ENCODE results near the gene CDH4. TPM values are rescaled to one million over a fixed set of nuclear protein-coding genes. Genes with fewer than 3 reads are reported as not detected.

CDH4 gene
- total and polyA plus RNA-seq, 9 of the 15 experiments (the other 6 are each of a cell fraction or from before 2014, with no cell fraction given): 0.04 TPM; not detected in 8

DNA sequence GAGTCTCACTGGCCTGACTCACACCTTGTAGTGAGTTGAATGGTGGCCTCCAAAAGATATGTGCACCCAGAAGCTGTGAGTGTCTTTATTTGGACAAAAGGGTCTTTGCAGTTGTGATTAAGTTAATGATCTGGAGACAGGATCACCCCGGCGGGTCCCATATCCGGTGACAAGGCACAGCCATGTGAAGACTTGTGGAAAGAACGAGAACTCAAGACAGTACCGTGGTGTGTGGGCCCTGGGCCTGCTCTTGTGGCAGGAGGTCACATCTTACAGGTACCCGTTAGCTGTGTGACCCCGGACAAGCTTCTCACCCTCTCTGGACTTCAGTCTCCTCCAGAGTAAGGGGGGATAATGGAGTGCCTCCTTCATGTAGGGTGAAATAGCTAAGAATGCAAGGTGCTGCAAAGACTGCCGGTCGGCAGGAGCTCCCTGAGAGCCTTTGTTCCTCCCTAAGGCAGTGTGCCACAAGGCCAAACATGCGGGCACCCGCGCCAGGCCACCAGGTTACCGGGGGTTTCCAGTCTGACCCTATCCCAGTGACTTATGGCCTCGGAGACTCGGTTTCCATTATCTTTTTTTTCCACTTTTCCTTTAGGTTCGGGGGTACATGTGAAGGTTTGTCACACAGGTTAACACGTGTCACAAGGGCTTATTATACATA is 39.2 kb downstream of the CDH4 start:
- no peak overlapping the region for H3K4me3 ChIP-seq
- H3K79me2 ChIP-seq (ENCODE audit: control insufficient read depth, insufficient read depth, low read length): no peaks in the 10 kb centered on the region
- ChIA-PET CTCF (ENCODE audit: low intra/inter-chr PET ratio) (no interaction called here), POLR2A (interaction anchor here (0.8 kb wide), 1 partner anchor 240 kb away, joined by 3 read pairs; no protein-coding TSS in a partner anchor)
- WGBS (ENCODE audit: insufficient coverage, low coverage, missing lambda C conversion rate): 0% methylated on average over 17 of the region's 17 CpGs
- H3K4me2 ChIP-seq (ENCODE audit: insufficient read depth, low read length): no peak overlapping the region
- peaks cover 0 to 33% of the 10 kb centered on the region in 2 experiments; a peak in 4 of 5 replicates for H3K27me3 ChIP-seq (ENCODE audit: control insufficient read depth in 2 of 2, insufficient read depth in 2 of 2, low read length in 2 of 2)
- no peaks in the 10 kb centered on the region for H3K4me1 ChIP-seq (replicated peaks in 1 of 2; ENCODE audit: control insufficient read depth in 2 of 2, insufficient read depth in 2 of 2, low read length in 2 of 2)
- no peak overlapping the region for H2AFZ ChIP-seq (ENCODE audit: low read depth, low read length)
- no peak overlapping the region for H3K9ac ChIP-seq (ENCODE audit: insufficient read depth in 1 of 2, low read depth in 2 of 2, low read length in 2 of 2)
- no peaks in the 10 kb centered on the region for H3K36me3 ChIP-seq (ENCODE audit: control insufficient read depth, insufficient read depth, low read length)
- in situ Hi-C loops (cut with MboI): no loop called here
- no peak for DNase-seq (ENCODE audit: extremely low read depth in 1 of 4, low spot score in 3 of 4)
- no TSS peak for BruUV-seq (replicated peaks)
- H3K27ac ChIP-seq (ENCODE audit: extremely low read depth, low read depth, low read length): no peak overlapping the region
- no peak for FAIRE-seq
- ATAC-seq: no peak
- intact Hi-C loops (cut with micrococcal nuclease): no loop called here
- H4K20me1 ChIP-seq (replicated peaks; ENCODE audit: control insufficient read depth, insufficient read depth, low read length): 0 out of 2 replicates have a peak, but pooled peaks cover 6% of the 10 kb centered on the region
- no peaks in the 10 kb centered on the region for H3K9me1 ChIP-seq (ENCODE audit: control insufficient read depth, insufficient read depth, low read length)
- H3K9me3 ChIP-seq (replicated peaks; ENCODE audit: control insufficient read depth, insufficient read depth, low read depth, low read length): no peaks in the 10 kb centered on the region
- TF ChIP-seq ATF1 (CRISPR knock-in tag; IDR thresholded peaks at IDR 0.05): no peak
- no peak for TF ChIP-seq ATF1 (tag; IDR thresholded peaks at IDR 0.05)
- TF ChIP-seq SRF (CRISPR knock-in tag; IDR thresholded peaks at IDR 0.05): no peak
- TF ChIP-seq ZNF143 (CRISPR knock-in tag; IDR thresholded peaks at IDR 0.05): no peak
- TF ChIP-seq, protein P1, sequence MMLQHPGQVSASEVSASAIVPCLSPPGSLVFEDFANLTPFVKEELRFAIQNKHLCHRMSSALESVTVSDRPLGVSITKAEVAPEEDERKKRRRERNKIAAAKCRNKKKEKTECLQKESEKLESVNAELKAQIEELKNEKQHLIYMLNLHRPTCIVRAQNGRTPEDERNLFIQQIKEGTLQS (IDR thresholded peaks at IDR 0.05): no peak
- TF ChIP-seq, protein P1 (CRISPR knock-in tag; conservative IDR thresholded peaks at IDR 0.05): no peak
- no peak for TF ChIP-seq ZNF780A (CRISPR knock-in tag; IDR thresholded peaks at IDR 0.05)
- no peak for TF ChIP-seq MAFG (tag; conservative IDR thresholded peaks at IDR 0.05)
- no peak for TF ChIP-seq HNRNPK (IDR thresholded peaks at IDR 0.05; ENCODE audit: low read depth, low read length, poor library complexity, severe bottlenecking)
- TF ChIP-seq POLR2H (tag; IDR thresholded peaks at IDR 0.05; ENCODE audit: low read depth): no peak
- no peak for TF ChIP-seq NELFE (IDR thresholded peaks at IDR 0.05; ENCODE audit: insufficient read depth, insufficient read length)
- TF ChIP-seq DIDO1 (tag; IDR thresholded peaks at IDR 0.05; ENCODE audit: low read depth): no peak
- TF ChIP-seq, protein P2, sequence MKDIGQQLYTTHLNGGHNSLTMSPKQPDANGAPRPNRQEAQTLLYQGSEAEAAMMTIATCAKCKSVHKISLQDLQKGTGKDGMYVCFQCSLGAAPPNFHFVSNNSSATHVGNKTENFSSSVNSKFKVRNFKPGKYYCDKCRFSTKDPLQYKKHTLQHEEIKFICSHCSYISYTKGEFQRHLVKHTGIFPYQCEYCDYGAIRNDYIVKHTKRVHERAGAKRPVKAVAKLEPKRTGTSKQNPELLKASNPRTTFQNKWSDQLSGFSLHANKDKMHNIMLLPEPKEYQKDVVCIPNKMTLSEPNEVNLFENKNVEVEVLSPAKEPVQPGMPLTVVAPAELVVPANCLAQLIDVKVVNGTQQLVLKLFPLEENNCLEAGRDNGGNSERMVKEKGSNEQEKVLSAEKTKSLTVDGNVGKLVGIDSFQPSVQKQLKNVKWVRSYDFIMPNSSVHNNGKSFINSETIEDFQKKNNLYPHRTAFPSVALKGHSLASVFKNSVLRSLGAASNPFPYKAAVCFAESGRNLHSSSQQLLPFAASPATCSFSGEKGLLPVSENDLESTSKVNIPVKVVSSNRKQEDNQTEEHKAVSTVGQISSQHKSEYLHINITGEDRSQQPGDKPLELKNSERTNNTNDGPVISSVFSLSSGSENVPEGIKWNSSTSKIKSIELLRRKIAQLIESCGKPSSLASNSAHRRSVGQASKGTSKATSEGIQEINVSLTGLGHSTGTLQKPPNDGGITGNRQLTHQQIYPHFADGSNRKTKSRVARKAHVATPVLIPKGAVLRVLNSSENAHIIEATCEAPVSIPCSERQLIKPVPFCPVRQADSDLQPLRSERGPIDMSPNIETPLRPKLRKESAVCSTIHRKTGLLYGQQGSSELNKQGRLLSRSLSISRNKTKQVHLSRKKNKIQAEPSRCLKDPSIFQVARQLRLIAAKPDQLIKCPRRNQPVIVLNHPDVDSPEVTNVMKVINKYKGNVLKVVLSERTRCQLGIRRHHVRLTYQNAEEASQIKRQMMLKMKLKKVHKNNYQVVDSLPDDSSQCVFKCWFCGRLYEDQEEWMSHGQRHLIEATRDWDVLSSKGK (CRISPR knock-in tag; IDR thresholded peaks at IDR 0.05): no peak
- TF ChIP-seq LCOR (CRISPR knock-in tag; IDR thresholded peaks at IDR 0.05): no peak
- no peak for TF ChIP-seq HMG20B (CRISPR knock-in tag; IDR thresholded peaks at IDR 0.05)
- TF ChIP-seq FOXJ2 (tag; IDR thresholded peaks at IDR 0.05): no peak
